Subcutaneous abdominal adipose tissue (tissue), 5 donors: ENCODE results near the gene HGS.

Experiments
- H3K27ac ChIP-seq: one replicate; pipeline ENCODE4 v1.7.0; 2013; ENCODE audit warnings: low read depth, mild to moderate bottlenecking, inconsistent platforms, low read length, moderate library complexity
- H3K27me3 ChIP-seq, 5 donors: one replicate each; pipeline ENCODE4 v1.7.0; 2013; ENCODE audit warnings: low read length in 5 of 5, inconsistent platforms in 1 of 5; ENCODE audit not compliant: control insufficient read depth in 5 of 5, insufficient read depth in 4 of 5
- H3K36me3 ChIP-seq, 5 donors: one replicate each; pipeline ENCODE4 v1.7.0; 2013; ENCODE audit warnings: low read length in 5 of 5; ENCODE audit not compliant: control insufficient read depth in 5 of 5, insufficient read depth in 5 of 5
- H3K4me1 ChIP-seq, 5 donors: one replicate each; pipeline ENCODE4 v1.7.0; 2013; ENCODE audit warnings: low read length in 5 of 5, mild to moderate bottlenecking in 3 of 5, moderate library complexity in 1 of 5; ENCODE audit not compliant: control insufficient read depth in 5 of 5, insufficient read depth in 5 of 5
- H3K4me3 ChIP-seq, 5 donors: one replicate each; pipeline ENCODE4 v1.7.0; 2013; ENCODE audit warnings: low read length in 5 of 5, low read depth in 1 of 5
- H3K9ac ChIP-seq, 5 donors: one replicate each; pipeline ENCODE4 v1.7.0; 2013; ENCODE audit warnings: low read length in 5 of 5, mild to moderate bottlenecking in 4 of 5, moderate library complexity in 3 of 5
- H3K9me3 ChIP-seq, 5 donors: one replicate each; pipeline ENCODE4 v1.7.0; 2013; ENCODE audit warnings: low read length in 5 of 5; ENCODE audit not compliant: control insufficient read depth in 5 of 5
- donor health status: healthy.
- donor health status: healthy.
- donor health status: healthy.
- donor health status: healthy.
- donor health status: healthy.

The HGS gene

GRCh38 chr17:81682565-81683207 is 1.1 kb upstream of the HGS start:
- Histone ChIP-seq H3K9ac (peak overlapping the region; percentile 28 to 95 (median 86)), H3K4me1 (peaks cover 14 to 38% (median 33%) of the 10 kb centered on the region in 5 donors), H3K27me3 (no peaks in the 10 kb centered on the region), H3K4me3 (peak overlapping the region; percentile 79 to 94 (median 90)), H3K36me3 (peaks cover 0 to 36% (median 21%) of the 10 kb centered on the region in 5 donors), H3K27ac (peak overlapping the region; percentile 74), H3K9me3 (no peaks in the 10 kb centered on the region)

- peaks cover 14 to 38% (median 33%) of the 10 kb centered on the region in 5 donors for H3K4me1 ChIP-seq
- peaks cover 0 to 41% (median 26%) of the 10 kb centered on the region in 5 donors for H3K36me3 ChIP-seq
These were observed 615 bp upstream of the HGS start for GRCh38 chr17:81683208-81683583.

DNA sequence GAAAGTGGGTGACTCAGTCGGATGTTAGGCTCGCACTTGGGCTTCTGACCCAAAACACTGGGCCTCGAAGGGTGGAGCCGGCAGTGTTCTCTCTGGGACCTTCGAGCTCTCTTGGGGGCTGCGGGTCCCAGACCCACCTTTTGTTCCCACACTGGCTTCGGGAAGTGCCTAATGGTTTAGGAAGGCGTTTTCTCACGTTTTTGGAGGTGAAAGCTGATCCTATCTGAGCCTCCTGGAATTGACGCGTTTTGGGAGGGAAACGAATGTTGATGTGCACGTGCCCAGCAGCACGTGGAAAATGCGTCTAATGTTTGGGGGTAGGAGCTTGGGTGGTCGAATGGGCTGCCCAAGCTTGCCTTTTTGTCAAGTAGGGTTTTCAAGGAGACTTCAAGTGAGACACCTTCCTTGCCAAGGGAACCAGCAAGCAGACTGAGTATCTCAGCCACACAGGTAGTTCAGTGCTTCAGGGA is 666 bp downstream of the HGS start:
- peak overlapping the region; percentile 74 for H3K27ac ChIP-seq
- no peaks in the 10 kb centered on the region for H3K9me3 ChIP-seq
- no peaks in the 10 kb centered on the region for H3K27me3 ChIP-seq
- peaks cover 14 to 38% (median 33%) of the 10 kb centered on the region in 5 donors for H3K4me1 ChIP-seq
- peak overlapping the region; percentile 88 to 96 (median 90) for H3K4me3 ChIP-seq
- peaks cover 0 to 54% (median 39%) of the 10 kb centered on the region in 5 donors for H3K36me3 ChIP-seq
- peak overlapping the region; percentile 39 to 95 (median 93) for H3K9ac ChIP-seq

More at GRCh38 chr17:81683208-81683583, 615 bp upstream of the HGS start:
- H3K9ac ChIP-seq, result peak overlapping the region; percentile 28 to 95 (median 86)
- peak overlapping the region; percentile 79 to 94 (median 90) for H3K4me3 ChIP-seq
- no peaks in the 10 kb centered on the region for H3K27me3 ChIP-seq
- H3K27ac ChIP-seq, result peak overlapping the region; percentile 74
- no peaks in the 10 kb centered on the region for H3K9me3 ChIP-seq

- peak overlapping the region; percentile 88 to 96 (median 90) for H3K4me3 ChIP-seq
- H3K4me1 ChIP-seq, result peaks cover 14 to 38% (median 33%) of the 10 kb centered on the region in 5 donors
These were observed 1.3 kb downstream of the HGS start for GRCh38 chr17:81685108-81685507.

GRCh38 chr17:81686614-81687013 is 2.8 kb downstream of the HGS start:
- Histone ChIP-seq H3K9me3 (no peaks in the 10 kb centered on the region), H3K9ac (no peak overlapping the region), H3K4me1 (peaks cover 14 to 36% (median 33%) of the 10 kb centered on the region in 5 donors), H3K27ac (no peak overlapping the region), H3K36me3 (peaks cover 0 to 64% (median 60%) of the 10 kb centered on the region in 5 donors), H3K4me3 (no peak overlapping the region), H3K27me3 (no peaks in the 10 kb centered on the region)

More at GRCh38 chr17:81685108-81685507, 1.3 kb downstream of the HGS start:
- peak overlapping the region; percentile 39 to 95 (median 93) for H3K9ac ChIP-seq
- H3K27me3 ChIP-seq, result no peaks in the 10 kb centered on the region
- H3K9me3 ChIP-seq, result no peaks in the 10 kb centered on the region
- peak overlapping the region; percentile 74 for H3K27ac ChIP-seq
- peaks cover 0 to 58% (median 45%) of the 10 kb centered on the region in 5 donors for H3K36me3 ChIP-seq

GRCh38 chr17:81687770-81688541 is 4.1 kb downstream of the HGS start:
- Histone ChIP-seq H3K9me3 (no peaks in the 10 kb centered on the region), H3K4me1 (peaks cover 14 to 24% (median 22%) of the 10 kb centered on the region in 5 donors), H3K27me3 (no peaks in the 10 kb centered on the region), H3K9ac (no peak overlapping the region), H3K36me3 (peaks cover 0 to 76% (median 72%) of the 10 kb centered on the region in 5 donors), H3K4me3 (no peak overlapping the region), H3K27ac (no peak overlapping the region)

DNA sequence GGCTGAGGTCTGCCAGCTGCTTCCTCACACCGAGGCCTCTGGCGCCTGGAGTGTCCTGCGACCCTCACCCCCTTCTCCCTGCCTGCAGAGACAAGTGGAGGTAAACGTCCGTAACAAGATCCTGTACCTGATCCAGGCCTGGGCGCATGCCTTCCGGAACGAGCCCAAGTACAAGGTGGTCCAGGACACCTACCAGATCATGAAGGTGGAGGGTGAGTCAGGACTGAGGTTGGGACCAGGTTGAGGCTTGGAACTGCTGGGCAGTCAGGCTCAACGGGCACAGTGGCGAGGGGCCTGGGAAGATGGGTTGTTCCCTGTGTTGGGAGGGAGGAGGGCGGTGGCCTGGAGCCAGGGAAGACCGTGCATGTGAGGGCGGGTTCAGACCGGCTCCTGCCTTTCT is 4.8 kb downstream of the HGS start:
- Histone ChIP-seq H3K4me1 (peaks cover 14 to 21% (median 17%) of the 10 kb centered on the region in 5 donors), H3K36me3 (peaks cover 0 to 82% (median 78%) of the 10 kb centered on the region in 5 donors), H3K27ac (no peak overlapping the region), H3K9me3 (no peaks in the 10 kb centered on the region), H3K27me3 (no peaks in the 10 kb centered on the region), H3K9ac (no peak overlapping the region), H3K4me3 (no peak overlapping the region)

DNA sequence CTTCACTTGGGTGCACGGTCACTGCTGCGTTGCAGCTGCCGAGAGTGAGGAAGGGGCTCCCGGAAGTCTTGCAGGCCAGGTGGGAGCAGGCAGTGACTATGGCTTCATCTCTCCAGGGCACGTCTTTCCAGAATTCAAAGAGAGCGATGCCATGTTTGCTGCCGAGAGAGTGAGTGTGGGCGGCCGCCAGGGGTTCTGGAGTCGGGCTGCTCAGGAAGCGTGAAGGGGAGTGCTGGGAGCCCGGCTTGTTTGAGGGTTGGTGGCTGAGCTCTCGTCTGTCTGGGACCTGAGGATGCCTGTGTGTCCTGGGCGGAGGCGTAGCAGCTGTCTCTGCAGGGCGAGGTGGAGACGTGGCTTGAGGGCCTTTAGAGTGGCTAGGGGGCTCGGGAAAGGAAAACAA is 6.3 kb downstream of the HGS start:
- Histone ChIP-seq H3K9me3 (no peaks in the 10 kb centered on the region), H3K27me3 (no peaks in the 10 kb centered on the region), H3K27ac (no peak overlapping the region), H3K9ac (no peak overlapping the region), H3K4me3 (no peak overlapping the region), H3K36me3 (peaks cover 0 to 97% (median 92%) of the 10 kb centered on the region in 5 donors), H3K4me1 (peaks cover 7 to 12% (median 8%) of the 10 kb centered on the region in 5 donors)

DNA sequence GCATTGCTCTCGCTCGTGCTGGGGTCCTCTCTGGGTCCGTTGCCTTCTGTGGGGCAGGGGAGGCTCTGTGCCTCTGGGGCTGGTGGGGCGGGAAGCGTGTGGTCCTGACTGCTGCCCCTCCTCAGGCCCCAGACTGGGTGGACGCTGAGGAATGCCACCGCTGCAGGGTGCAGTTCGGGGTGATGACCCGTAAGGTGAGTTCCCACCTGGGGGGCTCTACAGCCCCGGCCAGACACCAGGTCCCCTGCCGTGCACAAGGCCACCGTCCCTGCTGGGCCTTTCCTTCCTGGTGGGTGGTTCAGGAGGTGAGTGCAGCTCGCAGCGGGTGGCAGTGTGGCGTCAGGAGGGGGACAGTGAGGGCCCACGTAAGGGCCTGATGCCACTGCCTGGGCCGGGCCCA is 6.7 kb downstream of the HGS start:
- Histone ChIP-seq H3K36me3 (peaks cover 0 to 100% (median 95%) of the 10 kb centered on the region in 5 donors), H3K4me3 (no peak overlapping the region), H3K9me3 (no peaks in the 10 kb centered on the region), H3K9ac (no peak overlapping the region), H3K27ac (no peak overlapping the region), H3K27me3 (no peaks in the 10 kb centered on the region), H3K4me1 (peaks cover 3 to 9% (median 5%) of the 10 kb centered on the region in 5 donors)

- H3K27me3 ChIP-seq, result no peaks in the 10 kb centered on the region
- no peak overlapping the region for H3K9ac ChIP-seq
- no peaks in the 10 kb centered on the region for H3K9me3 ChIP-seq
- peaks cover 0 to 6% (median 3%) of the 10 kb centered on the region in 5 donors for H3K4me1 ChIP-seq
- peaks cover 0 to 100% (median 97%) of the 10 kb centered on the region in 5 donors for H3K36me3 ChIP-seq
- no peak overlapping the region for H3K4me3 ChIP-seq
- H3K27ac ChIP-seq, result no peak overlapping the region
These were observed 7.4 kb downstream of the HGS start for GRCh38 chr17:81691196-81691595.
